Glutamatergic neuron (in vitro differentiated cells): ENCODE measurements around the gene N4BP2L2. TPM values are rescaled to one million over a fixed set of nuclear protein-coding genes. Genes with fewer than 3 reads are reported as not detected.
A peak's percentile ranks its signal among the peaks of the same experiment; 100 is the strongest.

Experiments used
- DNase-seq: peaks from one replicate; pipeline ENCODE4 v3.0.0; 2022
- H3K27ac Mint-ChIP-seq: one replicate; pipeline ENCODE4 v1.8.0; 2020; ENCODE audit warnings: mild to moderate bottlenecking, mixed read lengths, inconsistent platforms; ENCODE audit not compliant: unreplicated experiment
- H3K27me3 Mint-ChIP-seq: one replicate; pipeline ENCODE4 v1.8.0; 2020; ENCODE audit warnings: mild to moderate bottlenecking, moderate library complexity, mixed read lengths, inconsistent platforms; ENCODE audit not compliant: unreplicated experiment
- H3K36me3 Mint-ChIP-seq: one replicate; pipeline ENCODE4 v1.8.0; 2020; ENCODE audit warnings: mild to moderate bottlenecking, mixed read lengths, inconsistent platforms; ENCODE audit not compliant: unreplicated experiment
- H3K4me1 Mint-ChIP-seq: one replicate; pipeline ENCODE4 v1.8.0; 2020; ENCODE audit warnings: mild to moderate bottlenecking, low read depth, mixed read lengths, inconsistent platforms; ENCODE audit not compliant: unreplicated experiment
- H3K4me3 Mint-ChIP-seq: one replicate; pipeline ENCODE4 v1.8.0; 2020; ENCODE audit warnings: mild to moderate bottlenecking, mixed read lengths, inconsistent platforms; ENCODE audit not compliant: unreplicated experiment
- H3K9me3 Mint-ChIP-seq: one replicate; pipeline ENCODE4 v1.8.0; 2020; ENCODE audit warnings: mild to moderate bottlenecking, moderate library complexity, mixed read lengths, inconsistent platforms; ENCODE audit not compliant: unreplicated experiment
- CTCF ChIP-seq: fragments of 200-600 bp; sonication (generic); IDR thresholded peaks from one replicate; pipeline ENCODE4 v1.5.0; 2021; ENCODE audit not compliant: partially characterized antibody, unreplicated experiment
- long read RNA-seq: library from polyadenylated mRNA; unstranded; transcript quantifications from one replicate; pipeline ENCODE4 v2.0.0, GENCODE V29; 2020; ENCODE audit not compliant: unreplicated experiment
- total RNA-seq: library from RNA; stranded (reverse); fragmentation: NEBNext Ultra II Directional; extraction: Animal tissue kit (Norgen Biotek cat#: 25700); gene quantifications from one replicate; pipeline ENCODE4 v1.2.1, GENCODE V29; 2021; ENCODE audit not compliant: unreplicated experiment

Gene N4BP2L2
- total RNA-seq, result 129 TPM
- long read RNA-seq, full-length matches to known transcripts, result 11 of 49 reads
- long read RNA-seq, partial matches to known transcripts, result 27 of 49 reads
- long read RNA-seq, other reads (novel, unspliced or antisense), result 11 of 49 reads

- H3K27ac Mint-ChIP-seq, result peak within 1 kb of the TSS; percentile 98
- H3K36me3 Mint-ChIP-seq, result no peaks in the 10 kb centered on the region
- peaks cover 8% of the 10 kb centered on the region for H3K9me3 Mint-ChIP-seq
- H3K27me3 Mint-ChIP-seq, result peaks cover 3% of the 10 kb centered on the region
- peak within 1 kb of the TSS; percentile 98 for H3K4me3 Mint-ChIP-seq
- peak; percentile 88 for DNase-seq
- H3K4me1 Mint-ChIP-seq, result peaks cover 15% of the 10 kb centered on the region
- TF ChIP-seq CTCF, result no peak
Measured at GRCh38 chr13:32538621-32539246, at the start of gene N4BP2L2. Gene N4BP2L2, minus strand, starts transcription at chr13:32538795. Its CDS starts 1,768 bp downstream, at chr13:32537027.

- no peak for TF ChIP-seq CTCF
- no peaks in the 10 kb centered on the region for H3K36me3 Mint-ChIP-seq
- H3K27ac Mint-ChIP-seq, result peak overlapping the region; percentile 88
- H3K4me1 Mint-ChIP-seq, result peaks cover 18% of the 10 kb centered on the region
- DNase-seq, result no peak
- H3K9me3 Mint-ChIP-seq, result peaks cover 11% of the 10 kb centered on the region
- H3K4me3 Mint-ChIP-seq, result peak overlapping the region; percentile 92
- peaks cover 9% of the 10 kb centered on the region for H3K27me3 Mint-ChIP-seq
Measured at GRCh38 chr13:32587811-32588170, 49.2 kb upstream of the N4BP2L2 start.

GRCh38 chr13:32587011-32587810 is 48.6 kb upstream of the N4BP2L2 start:
- peaks cover 18% of the 10 kb centered on the region for H3K4me1 Mint-ChIP-seq
- peaks cover 9% of the 10 kb centered on the region for H3K27me3 Mint-ChIP-seq
- H3K36me3 Mint-ChIP-seq, result no peaks in the 10 kb centered on the region
- H3K27ac Mint-ChIP-seq, result peak overlapping the region; percentile 88
- peak overlapping the region; percentile 92 for H3K4me3 Mint-ChIP-seq
- TF ChIP-seq CTCF, result no peak
- H3K9me3 Mint-ChIP-seq, result peaks cover 11% of the 10 kb centered on the region
- peak; percentile 76 for DNase-seq

- peak; percentile 95 for TF ChIP-seq CTCF
- peak; percentile 94 for DNase-seq
- H3K36me3 Mint-ChIP-seq, result no peaks in the 10 kb centered on the region
- H3K4me1 Mint-ChIP-seq, result peaks cover 18% of the 10 kb centered on the region
- peak within 1 kb of the TSS; percentile 88 for H3K27ac Mint-ChIP-seq
- peaks cover 9% of the 10 kb centered on the region for H3K27me3 Mint-ChIP-seq
- H3K9me3 Mint-ChIP-seq, result peaks cover 11% of the 10 kb centered on the region
- H3K4me3 Mint-ChIP-seq, result peak within 1 kb of the TSS; percentile 93
Measured at GRCh38 chr13:32586080-32586900, 47.7 kb upstream of the N4BP2L2 start, which contains the start of gene PDS5B. Gene PDS5B, plus strand, starts transcription at chr13:32586452. Its CDS starts 62,321 bp downstream, at chr13:32648773.
